ENCODE data around the gene CAMKV.

DNA sequence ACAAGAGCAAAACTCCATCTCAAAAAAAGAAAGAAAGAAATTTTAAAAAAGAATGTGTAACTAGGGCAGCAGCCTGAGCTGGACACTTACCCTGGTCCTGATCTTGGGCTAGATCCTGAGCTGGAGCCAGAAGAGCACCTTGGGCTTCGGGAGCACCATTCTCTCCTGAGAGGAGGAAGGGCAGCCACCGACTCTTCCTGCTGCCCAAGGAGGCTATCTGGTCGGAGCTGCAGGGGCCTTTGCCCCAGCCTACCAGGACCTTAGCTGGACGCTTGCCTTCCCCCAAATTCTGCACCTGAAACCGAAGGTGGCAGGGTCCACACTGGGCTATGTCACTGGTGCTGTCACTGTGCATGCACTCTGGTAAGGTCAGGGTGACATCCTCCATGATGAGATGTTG, 6.9 kb upstream of the CAMKV start:
- TF ChIP-seq, protein P1, sequence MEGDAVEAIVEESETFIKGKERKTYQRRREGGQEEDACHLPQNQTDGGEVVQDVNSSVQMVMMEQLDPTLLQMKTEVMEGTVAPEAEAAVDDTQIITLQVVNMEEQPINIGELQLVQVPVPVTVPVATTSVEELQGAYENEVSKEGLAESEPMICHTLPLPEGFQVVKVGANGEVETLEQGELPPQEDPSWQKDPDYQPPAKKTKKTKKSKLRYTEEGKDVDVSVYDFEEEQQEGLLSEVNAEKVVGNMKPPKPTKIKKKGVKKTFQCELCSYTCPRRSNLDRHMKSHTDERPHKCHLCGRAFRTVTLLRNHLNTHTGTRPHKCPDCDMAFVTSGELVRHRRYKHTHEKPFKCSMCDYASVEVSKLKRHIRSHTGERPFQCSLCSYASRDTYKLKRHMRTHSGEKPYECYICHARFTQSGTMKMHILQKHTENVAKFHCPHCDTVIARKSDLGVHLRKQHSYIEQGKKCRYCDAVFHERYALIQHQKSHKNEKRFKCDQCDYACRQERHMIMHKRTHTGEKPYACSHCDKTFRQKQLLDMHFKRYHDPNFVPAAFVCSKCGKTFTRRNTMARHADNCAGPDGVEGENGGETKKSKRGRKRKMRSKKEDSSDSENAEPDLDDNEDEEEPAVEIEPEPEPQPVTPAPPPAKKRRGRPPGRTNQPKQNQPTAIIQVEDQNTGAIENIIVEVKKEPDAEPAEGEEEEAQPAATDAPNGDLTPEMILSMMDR (IDR thresholded peaks at IDR 0.05), result no peak
- no peak for TF ChIP-seq POLR2A (IDR thresholded peaks at IDR 0.05)
